WTC11 (cell line): Measurements from ENCODE around the gene ANKRD65. TPM values are rescaled to one million over a fixed set of nuclear protein-coding genes. Genes with fewer than 3 reads are reported as not detected.

Source experiments
- AR ChIP-seq: fragments of 250-450 bp; sonication (Bioruptor Pico); IDR thresholded peaks from 2 replicates; pipeline ENCODE4 v1.9.0; 2021; ENCODE audit warnings: mild to moderate bottlenecking
- ATF6 ChIP-seq: sonication (generic); formaldehyde crosslinking; IDR thresholded peaks from 2 replicates; pipeline ENCODE4 v1.8.1; 2023; ENCODE audit warnings: mild to moderate bottlenecking, missing genetic modification reagents
- CREB1 ChIP-seq: sonication (generic); formaldehyde crosslinking; IDR thresholded peaks from 2 replicates; pipeline ENCODE4 v1.8.0; 2023; ENCODE audit warnings: mild to moderate bottlenecking, missing genetic modification reagents
- CREM ChIP-seq: sonication (generic); formaldehyde crosslinking; IDR thresholded peaks from 2 replicates; pipeline ENCODE4 v1.8.1; 2022; ENCODE audit warnings: mild to moderate bottlenecking, missing genetic modification reagents, moderate library complexity
- ELF4 ChIP-seq: sonication (generic); formaldehyde crosslinking; IDR thresholded peaks from 2 replicates; pipeline ENCODE4 v1.8.1; 2022; ENCODE audit warnings: low read depth, mild to moderate bottlenecking, moderate library complexity, missing genetic modification reagents
- ESRRA ChIP-seq: sonication (generic); formaldehyde crosslinking; IDR thresholded peaks from 2 replicates; pipeline ENCODE4 v1.8.1; 2022; ENCODE audit warnings: mild to moderate bottlenecking, missing genetic modification reagents, borderline replicate concordance
- FOXK1 ChIP-seq: sonication (generic); formaldehyde crosslinking; IDR thresholded peaks from 2 replicates; pipeline ENCODE4 v1.8.0; 2022; ENCODE audit warnings: mild to moderate bottlenecking, moderate library complexity, missing genetic modification reagents
- GRHL2 ChIP-seq: fragments of 250-450 bp; sonication (Bioruptor Pico); IDR thresholded peaks from 2 replicates; pipeline ENCODE4 v1.8.0; 2022; ENCODE audit warnings: mild to moderate bottlenecking, moderate library complexity; ENCODE audit not compliant: insufficient replicate concordance, severe bottlenecking
- HMGA2 ChIP-seq: fragments of 250-450 bp; sonication (Bioruptor Pico); IDR thresholded peaks from 2 replicates; pipeline ENCODE4 v1.4.0; 2021; ENCODE audit warnings: mild to moderate bottlenecking, moderate library complexity
- IRF2 ChIP-seq: sonication (generic); formaldehyde crosslinking; IDR thresholded peaks from 2 replicates; pipeline ENCODE4 v1.8.0; 2022; ENCODE audit warnings: low read depth, missing genetic modification reagents, borderline replicate concordance
- MXD4 ChIP-seq: fragments of 250-450 bp; sonication (Bioruptor Pico); IDR thresholded peaks from 2 replicates; pipeline ENCODE4 v1.8.0; 2021; ENCODE audit warnings: mild to moderate bottlenecking, moderate library complexity, borderline replicate concordance
- NFE2L1 ChIP-seq: sonication (generic); formaldehyde crosslinking; IDR thresholded peaks from 2 replicates; pipeline ENCODE4 v1.8.1; 2023; ENCODE audit warnings: missing genetic modification reagents
- NR2C2 ChIP-seq: sonication (generic); formaldehyde crosslinking; IDR thresholded peaks from 2 replicates; pipeline ENCODE4 v1.8.0; 2022; ENCODE audit warnings: mild to moderate bottlenecking, missing genetic modification reagents
- PRDM15 ChIP-seq: sonication (generic); formaldehyde crosslinking; IDR thresholded peaks from 2 replicates; pipeline ENCODE4 v1.8.0; 2022; ENCODE audit warnings: missing genetic modification reagents
- PREB ChIP-seq: sonication (generic); formaldehyde crosslinking; IDR thresholded peaks from 2 replicates; pipeline ENCODE4 v1.8.1; 2022; ENCODE audit warnings: mild to moderate bottlenecking, missing genetic modification reagents, moderate library complexity, borderline replicate concordance
- PRRX2 ChIP-seq: fragments of 250-450 bp; sonication (Bioruptor Pico); IDR thresholded peaks from 2 replicates; pipeline ENCODE4 v1.8.0; 2021; ENCODE audit warnings: mild to moderate bottlenecking
- ZNF138 ChIP-seq: sonication (generic); formaldehyde crosslinking; conservative IDR thresholded peaks from 2 replicates; pipeline ENCODE4 v1.8.1; 2022; ENCODE audit warnings: mild to moderate bottlenecking, moderate library complexity, missing genetic modification reagents
- ZNF423 ChIP-seq: fragments of 250-450 bp; sonication (Bioruptor Pico); IDR thresholded peaks from 2 replicates; pipeline ENCODE4 v2.1.2; 2022; ENCODE audit warnings: mild to moderate bottlenecking, moderate library complexity
- total RNA-seq: library from RNA; stranded (reverse); gene quantifications from 3 replicates; pipeline ENCODE4 v1.2.3, GENCODE V29; 2021
- TF ChIP-seq, protein P1 (sequence below): sonication (generic); formaldehyde crosslinking; IDR thresholded peaks from 2 replicates; pipeline ENCODE4 v1.8.1; 2022; ENCODE audit warnings: low read depth, mild to moderate bottlenecking, moderate library complexity, missing genetic modification reagents, borderline replicate concordance
- TF ChIP-seq, protein P2 (sequence below): fragments of 250-450 bp; sonication (Bioruptor Pico); IDR thresholded peaks from 2 replicates; pipeline ENCODE4 v1.9.0; 2021; ENCODE audit warnings: mild to moderate bottlenecking
- TF ChIP-seq, protein P3 (sequence below): fragments of 250-450 bp; sonication (Bioruptor Pico); IDR thresholded peaks from 2 replicates; pipeline ENCODE4 v1.8.0; 2021; ENCODE audit warnings: mild to moderate bottlenecking
- TF ChIP-seq, protein P4 (sequence below): sonication (generic); formaldehyde crosslinking; IDR thresholded peaks from 2 replicates; pipeline ENCODE4 v1.8.0; 2023; ENCODE audit warnings: missing genetic modification reagents
- TF ChIP-seq, protein P5 (sequence below): fragments of 250-450 bp; sonication (Bioruptor Pico); conservative IDR thresholded peaks from 2 replicates; pipeline ENCODE4 v1.9.0; 2021; ENCODE audit warnings: mild to moderate bottlenecking

ANKRD65 gene
- total RNA-seq, 1 experiment from 2014 or later, result 1.9 TPM

DNA sequence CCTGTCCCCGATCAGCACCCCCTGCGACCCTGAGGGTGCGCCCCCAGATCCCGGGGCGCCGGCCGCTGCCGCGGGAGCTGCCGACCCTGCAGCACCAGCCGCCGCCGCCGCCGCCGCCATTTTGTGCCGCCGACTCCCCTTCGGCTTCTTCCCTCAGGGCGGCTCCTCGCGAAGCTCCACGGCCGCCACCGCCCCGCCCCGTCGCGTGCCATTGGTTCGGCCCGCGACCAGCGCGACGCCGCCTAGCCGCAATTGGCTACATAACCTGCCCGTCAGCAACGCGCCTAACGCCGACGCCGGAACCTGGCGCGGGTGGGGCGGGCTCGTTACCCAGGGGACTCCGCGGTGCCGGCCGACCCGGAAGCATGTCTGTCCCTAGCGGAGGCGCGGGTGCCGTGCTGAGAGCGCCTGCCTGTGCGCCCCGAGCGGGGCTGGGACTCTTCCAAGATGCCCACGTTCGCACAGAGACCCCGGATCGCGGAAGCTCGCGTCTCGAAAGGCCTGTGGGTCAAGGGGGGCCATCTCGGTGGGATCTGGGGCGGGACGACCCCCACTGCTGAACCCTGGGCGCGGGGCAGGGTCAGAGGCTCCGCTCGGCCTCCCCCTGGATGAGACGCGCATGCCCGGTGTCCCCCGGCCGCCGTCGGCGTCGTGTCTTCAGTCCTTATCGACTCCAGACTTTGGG is 21.7 kb downstream of the ANKRD65 start, which contains the start of gene CCNL2 (continued):
- TF ChIP-seq, protein P1, sequence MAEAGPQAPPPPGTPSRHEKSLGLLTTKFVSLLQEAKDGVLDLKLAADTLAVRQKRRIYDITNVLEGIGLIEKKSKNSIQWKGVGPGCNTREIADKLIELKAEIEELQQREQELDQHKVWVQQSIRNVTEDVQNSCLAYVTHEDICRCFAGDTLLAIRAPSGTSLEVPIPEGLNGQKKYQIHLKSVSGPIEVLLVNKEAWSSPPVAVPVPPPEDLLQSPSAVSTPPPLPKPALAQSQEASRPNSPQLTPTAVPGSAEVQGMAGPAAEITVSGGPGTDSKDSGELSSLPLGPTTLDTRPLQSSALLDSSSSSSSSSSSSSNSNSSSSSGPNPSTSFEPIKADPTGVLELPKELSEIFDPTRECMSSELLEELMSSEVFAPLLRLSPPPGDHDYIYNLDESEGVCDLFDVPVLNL (CRISPR knock-in tag), result no peak
- TF ChIP-seq ZNF423 (CRISPR knock-in tag) (no peak), ZNF138 (CRISPR knock-in tag) (no peak), CREB1 (CRISPR knock-in tag) (no peak), ELF4 (CRISPR knock-in tag) (no peak), FOXK1 (CRISPR knock-in tag) (peak; percentile 84), ESRRA (CRISPR knock-in tag) (no peak), NFE2L1 (CRISPR knock-in tag) (no peak; the same call in none of the 2 replicates), IRF2 (CRISPR knock-in tag) (no peak), ATF6 (CRISPR knock-in tag) (no peak), GRHL2 (CRISPR knock-in tag) (no peak), MXD4 (CRISPR knock-in tag) (no peak), PRRX2 (CRISPR knock-in tag) (no peak), AR (CRISPR knock-in tag) (no peak), NR2C2 (CRISPR knock-in tag) (no peak), PREB (CRISPR knock-in tag) (no peak), CREM (peak; percentile 94), HMGA2 (CRISPR knock-in tag) (no peak), PRDM15 (CRISPR knock-in tag) (no peak)
- TF ChIP-seq, protein P2, sequence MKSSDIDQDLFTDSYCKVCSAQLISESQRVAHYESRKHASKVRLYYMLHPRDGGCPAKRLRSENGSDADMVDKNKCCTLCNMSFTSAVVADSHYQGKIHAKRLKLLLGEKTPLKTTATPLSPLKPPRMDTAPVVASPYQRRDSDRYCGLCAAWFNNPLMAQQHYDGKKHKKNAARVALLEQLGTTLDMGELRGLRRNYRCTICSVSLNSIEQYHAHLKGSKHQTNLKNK (CRISPR knock-in tag), result no peak
- TF ChIP-seq, protein P3, sequence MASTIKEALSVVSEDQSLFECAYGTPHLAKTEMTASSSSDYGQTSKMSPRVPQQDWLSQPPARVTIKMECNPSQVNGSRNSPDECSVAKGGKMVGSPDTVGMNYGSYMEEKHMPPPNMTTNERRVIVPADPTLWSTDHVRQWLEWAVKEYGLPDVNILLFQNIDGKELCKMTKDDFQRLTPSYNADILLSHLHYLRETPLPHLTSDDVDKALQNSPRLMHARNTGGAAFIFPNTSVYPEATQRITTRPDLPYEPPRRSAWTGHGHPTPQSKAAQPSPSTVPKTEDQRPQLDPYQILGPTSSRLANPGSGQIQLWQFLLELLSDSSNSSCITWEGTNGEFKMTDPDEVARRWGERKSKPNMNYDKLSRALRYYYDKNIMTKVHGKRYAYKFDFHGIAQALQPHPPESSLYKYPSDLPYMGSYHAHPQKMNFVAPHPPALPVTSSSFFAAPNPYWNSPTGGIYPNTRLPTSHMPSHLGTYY, result no peak
- TF ChIP-seq, protein P4, sequence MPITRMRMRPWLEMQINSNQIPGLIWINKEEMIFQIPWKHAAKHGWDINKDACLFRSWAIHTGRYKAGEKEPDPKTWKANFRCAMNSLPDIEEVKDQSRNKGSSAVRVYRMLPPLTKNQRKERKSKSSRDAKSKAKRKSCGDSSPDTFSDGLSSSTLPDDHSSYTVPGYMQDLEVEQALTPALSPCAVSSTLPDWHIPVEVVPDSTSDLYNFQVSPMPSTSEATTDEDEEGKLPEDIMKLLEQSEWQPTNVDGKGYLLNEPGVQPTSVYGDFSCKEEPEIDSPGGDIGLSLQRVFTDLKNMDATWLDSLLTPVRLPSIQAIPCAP (CRISPR knock-in tag), result 0 out of 2 replicates have a peak, but pooled peaks have one; percentile 39
- TF ChIP-seq, protein P5, sequence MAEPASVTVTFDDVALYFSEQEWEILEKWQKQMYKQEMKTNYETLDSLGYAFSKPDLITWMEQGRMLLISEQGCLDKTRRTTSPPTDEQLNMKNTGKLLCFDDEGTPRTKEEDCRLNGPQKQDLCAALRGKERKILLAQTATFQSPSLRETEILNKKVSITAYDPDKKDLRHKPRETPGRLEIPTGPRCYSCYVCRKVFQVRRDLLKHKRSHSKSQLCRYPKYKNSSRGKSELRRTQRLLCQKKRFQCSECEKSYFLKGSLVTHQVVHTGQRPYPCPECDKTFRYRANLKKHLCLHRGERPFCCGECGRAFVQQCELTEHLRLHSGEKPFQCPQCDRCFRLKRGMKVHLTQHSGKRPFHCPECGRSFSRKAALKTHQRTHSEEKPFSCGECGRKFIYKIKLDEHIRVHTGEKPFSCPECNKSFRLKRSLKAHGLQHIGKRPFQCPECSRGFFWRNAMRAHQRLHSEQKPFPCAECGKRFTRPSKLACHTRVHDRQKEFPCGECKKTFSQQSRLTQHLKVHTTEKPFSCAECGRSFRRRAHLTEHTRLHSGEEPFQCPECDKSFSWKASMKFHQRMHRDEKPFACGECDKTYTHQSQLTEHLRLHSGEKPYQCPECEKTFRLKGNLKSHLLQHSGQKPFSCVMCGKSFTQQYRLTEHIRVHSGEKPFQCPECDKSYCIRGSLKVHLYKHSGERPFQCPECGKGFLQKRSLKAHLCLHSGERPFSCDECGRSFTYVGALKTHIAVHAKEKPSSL (CRISPR knock-in tag), result no peak
